WTC11 (cell line): ENCODE data around the gene UGCG. TPM values are rescaled to one million over a fixed set of nuclear protein-coding genes. Genes with fewer than 3 reads are reported as not detected.
"Not testable (repeated sequence)": the region's sequence is repeated elsewhere in the genome, so short reads cannot be mapped to it uniquely, and the experiment has no call there.

Experiments
- ATAC-seq: fragments of 200-7000 bp; cut with Tn5 transposase; 2 replicates; pipeline ENCODE4 v1.10.0; 2021; ENCODE audit warnings: mild to moderate bottlenecking, moderate library complexity
- CTCF ChIA-PET: fragments of 300-600 bp; sonication (Branson Sonifier 250); formaldehyde crosslinking; loops from one replicate; lab custom pipeline; 2021; ENCODE audit warnings: antibody characterized with exemption; lab: Charles Lee
- POLR2A ChIA-PET: fragments of 350-600 bp; sonication (Branson Sonifier 250); formaldehyde crosslinking; loops from one replicate; lab custom pipeline; 2021; ENCODE audit warnings: antibody characterized with exemption; lab: Charles Lee
- DNase-seq: peaks from one replicate; pipeline ENCODE4 v3.0.0; 2021; ENCODE audit warnings: low spot score
- H3K27ac Mint-ChIP-seq: 2 replicates; pipeline ENCODE4 v1.8.0; 2021; ENCODE audit warnings: mixed read lengths
- H3K27me3 Mint-ChIP-seq: 2 replicates; pipeline ENCODE4 v1.8.0; 2021; ENCODE audit warnings: low read depth, mild to moderate bottlenecking, moderate library complexity, mixed read lengths
- H3K36me3 Mint-ChIP-seq: 2 replicates; pipeline ENCODE4 v1.8.0; 2021; ENCODE audit warnings: mixed read lengths
- H3K4me1 Mint-ChIP-seq: 2 replicates; pipeline ENCODE4 v1.8.0; 2022; ENCODE audit warnings: mixed read lengths
- H3K4me3 Mint-ChIP-seq: 2 replicates; pipeline ENCODE4 v1.8.0; 2021; ENCODE audit warnings: mild to moderate bottlenecking, moderate library complexity, mixed read lengths
- H3K9me3 Mint-ChIP-seq: 2 replicates; pipeline ENCODE4 v1.8.0; 2021; ENCODE audit warnings: mixed read lengths
- AFF4 ChIP-seq: sonication (generic); formaldehyde crosslinking; IDR thresholded peaks from 2 replicates; pipeline ENCODE4 v1.8.1; 2023; ENCODE audit warnings: mild to moderate bottlenecking, missing genetic modification reagents, borderline replicate concordance
- E2F1 ChIP-seq: sonication (generic); formaldehyde crosslinking; IDR thresholded peaks from 2 replicates; pipeline ENCODE4 v1.8.0; 2022; ENCODE audit warnings: mild to moderate bottlenecking, missing genetic modification reagents
- EMX1 ChIP-seq: fragments of 250-450 bp; sonication (Bioruptor Pico); IDR thresholded peaks from 2 replicates; pipeline ENCODE4 v1.8.0; 2021; ENCODE audit warnings: mild to moderate bottlenecking
- FOXK1 ChIP-seq: sonication (generic); formaldehyde crosslinking; IDR thresholded peaks from 2 replicates; pipeline ENCODE4 v1.8.0; 2022; ENCODE audit warnings: mild to moderate bottlenecking, moderate library complexity, missing genetic modification reagents
- KAT7 ChIP-seq: sonication (generic); formaldehyde crosslinking; IDR thresholded peaks from 2 replicates; pipeline ENCODE4 v1.8.1; 2023; ENCODE audit warnings: missing genetic modification reagents, mild to moderate bottlenecking, borderline replicate concordance
- MAX ChIP-seq: sonication (generic); formaldehyde crosslinking; IDR thresholded peaks from 2 replicates; pipeline ENCODE4 v1.8.0; 2022; ENCODE audit warnings: mild to moderate bottlenecking, missing genetic modification reagents
- MYBL2 ChIP-seq: sonication (generic); formaldehyde crosslinking; IDR thresholded peaks from 2 replicates; pipeline ENCODE4 v1.8.1; 2023; ENCODE audit warnings: mild to moderate bottlenecking, moderate library complexity, missing genetic modification reagents
- TCF7 ChIP-seq: sonication (generic); formaldehyde crosslinking; IDR thresholded peaks from 2 replicates; pipeline ENCODE4 v1.8.0; 2022; ENCODE audit warnings: mild to moderate bottlenecking, low read depth, missing genetic modification reagents, moderate library complexity
- TP53 ChIP-seq: sonication (generic); formaldehyde crosslinking; IDR thresholded peaks from 2 replicates; pipeline ENCODE4 v1.8.1; 2023; ENCODE audit warnings: mild to moderate bottlenecking, missing genetic modification reagents
- ZNF121 ChIP-seq: sonication (generic); formaldehyde crosslinking; IDR thresholded peaks from 2 replicates; pipeline ENCODE4 v1.8.0; 2023; ENCODE audit warnings: missing genetic modification reagents
- total RNA-seq: library from RNA; stranded (reverse); gene quantifications from 3 replicates; pipeline ENCODE4 v1.2.3, GENCODE V29; 2021
- TF ChIP-seq, protein P1 (sequence below): sonication (generic); formaldehyde crosslinking; IDR thresholded peaks from 2 replicates; pipeline ENCODE4 v1.8.1; 2023; ENCODE audit warnings: mild to moderate bottlenecking, missing genetic modification reagents
- TF ChIP-seq, protein P2 (sequence below): fragments of 250-450 bp; sonication (Bioruptor Pico); IDR thresholded peaks from 2 replicates; pipeline ENCODE4 v1.9.0; 2021; ENCODE audit warnings: mild to moderate bottlenecking
- TF ChIP-seq, protein P3 (sequence below): sonication (generic); formaldehyde crosslinking; IDR thresholded peaks from 2 replicates; pipeline ENCODE4 v1.8.1; 2022; ENCODE audit warnings: low read depth, missing genetic modification reagents, borderline replicate concordance
- TF ChIP-seq, protein P4 (sequence below): fragments of 250-450 bp; sonication (Bioruptor Pico); IDR thresholded peaks from 2 replicates; pipeline ENCODE4 v1.9.0; 2021; ENCODE audit warnings: mild to moderate bottlenecking, borderline replicate concordance

UGCG gene
- total RNA-seq, 1 experiment from 2014 or later: 37.5 TPM

DNA sequence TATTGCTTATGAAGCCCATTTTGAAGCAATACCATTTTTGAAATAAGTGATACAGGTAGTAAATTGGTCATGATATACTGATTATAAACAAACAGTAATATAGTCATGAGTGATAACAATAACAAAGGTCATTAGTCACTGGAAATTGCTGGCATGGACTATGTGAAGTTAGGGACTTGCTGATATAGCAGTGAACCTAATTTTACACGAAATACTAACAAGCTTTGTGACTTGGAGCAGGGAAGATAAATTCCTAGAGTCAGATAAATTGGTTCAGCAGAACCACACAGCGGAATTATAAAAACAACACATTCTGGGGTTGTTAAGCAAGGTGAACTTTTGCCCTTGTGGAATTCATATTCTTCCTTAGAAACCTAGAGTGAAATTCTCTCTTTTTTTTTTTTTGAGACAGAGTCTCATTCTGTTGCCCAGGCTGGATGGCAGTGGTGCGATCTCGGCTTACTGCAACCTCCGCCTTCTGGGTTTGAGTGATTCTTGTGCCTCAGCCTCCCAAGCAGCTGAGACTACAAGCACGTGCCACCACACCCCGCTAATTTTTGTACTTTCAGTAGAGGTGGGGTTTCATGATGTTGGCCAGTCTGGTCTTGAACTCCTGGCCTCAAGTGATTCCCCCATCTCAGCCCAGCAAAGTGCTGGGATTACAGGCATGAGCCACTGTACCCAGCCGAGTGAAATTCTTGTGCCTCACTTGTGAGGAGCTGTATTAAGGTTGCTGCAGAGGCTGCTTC lies 6.0 kb downstream of the UGCG start (continued):
- TF ChIP-seq, protein P1, sequence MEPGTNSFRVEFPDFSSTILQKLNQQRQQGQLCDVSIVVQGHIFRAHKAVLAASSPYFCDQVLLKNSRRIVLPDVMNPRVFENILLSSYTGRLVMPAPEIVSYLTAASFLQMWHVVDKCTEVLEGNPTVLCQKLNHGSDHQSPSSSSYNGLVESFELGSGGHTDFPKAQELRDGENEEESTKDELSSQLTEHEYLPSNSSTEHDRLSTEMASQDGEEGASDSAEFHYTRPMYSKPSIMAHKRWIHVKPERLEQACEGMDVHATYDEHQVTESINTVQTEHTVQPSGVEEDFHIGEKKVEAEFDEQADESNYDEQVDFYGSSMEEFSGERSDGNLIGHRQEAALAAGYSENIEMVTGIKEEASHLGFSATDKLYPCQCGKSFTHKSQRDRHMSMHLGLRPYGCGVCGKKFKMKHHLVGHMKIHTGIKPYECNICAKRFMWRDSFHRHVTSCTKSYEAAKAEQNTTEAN (CRISPR knock-in tag): no peak
- TF ChIP-seq KAT7 (CRISPR knock-in tag) (no peak), MAX (CRISPR knock-in tag) (no peak)
- TF ChIP-seq, protein P2, sequence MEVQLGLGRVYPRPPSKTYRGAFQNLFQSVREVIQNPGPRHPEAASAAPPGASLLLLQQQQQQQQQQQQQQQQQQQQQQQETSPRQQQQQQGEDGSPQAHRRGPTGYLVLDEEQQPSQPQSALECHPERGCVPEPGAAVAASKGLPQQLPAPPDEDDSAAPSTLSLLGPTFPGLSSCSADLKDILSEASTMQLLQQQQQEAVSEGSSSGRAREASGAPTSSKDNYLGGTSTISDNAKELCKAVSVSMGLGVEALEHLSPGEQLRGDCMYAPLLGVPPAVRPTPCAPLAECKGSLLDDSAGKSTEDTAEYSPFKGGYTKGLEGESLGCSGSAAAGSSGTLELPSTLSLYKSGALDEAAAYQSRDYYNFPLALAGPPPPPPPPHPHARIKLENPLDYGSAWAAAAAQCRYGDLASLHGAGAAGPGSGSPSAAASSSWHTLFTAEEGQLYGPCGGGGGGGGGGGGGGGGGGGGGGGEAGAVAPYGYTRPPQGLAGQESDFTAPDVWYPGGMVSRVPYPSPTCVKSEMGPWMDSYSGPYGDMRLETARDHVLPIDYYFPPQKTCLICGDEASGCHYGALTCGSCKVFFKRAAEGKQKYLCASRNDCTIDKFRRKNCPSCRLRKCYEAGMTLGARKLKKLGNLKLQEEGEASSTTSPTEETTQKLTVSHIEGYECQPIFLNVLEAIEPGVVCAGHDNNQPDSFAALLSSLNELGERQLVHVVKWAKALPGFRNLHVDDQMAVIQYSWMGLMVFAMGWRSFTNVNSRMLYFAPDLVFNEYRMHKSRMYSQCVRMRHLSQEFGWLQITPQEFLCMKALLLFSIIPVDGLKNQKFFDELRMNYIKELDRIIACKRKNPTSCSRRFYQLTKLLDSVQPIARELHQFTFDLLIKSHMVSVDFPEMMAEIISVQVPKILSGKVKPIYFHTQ (CRISPR knock-in tag): no peak

DNA sequence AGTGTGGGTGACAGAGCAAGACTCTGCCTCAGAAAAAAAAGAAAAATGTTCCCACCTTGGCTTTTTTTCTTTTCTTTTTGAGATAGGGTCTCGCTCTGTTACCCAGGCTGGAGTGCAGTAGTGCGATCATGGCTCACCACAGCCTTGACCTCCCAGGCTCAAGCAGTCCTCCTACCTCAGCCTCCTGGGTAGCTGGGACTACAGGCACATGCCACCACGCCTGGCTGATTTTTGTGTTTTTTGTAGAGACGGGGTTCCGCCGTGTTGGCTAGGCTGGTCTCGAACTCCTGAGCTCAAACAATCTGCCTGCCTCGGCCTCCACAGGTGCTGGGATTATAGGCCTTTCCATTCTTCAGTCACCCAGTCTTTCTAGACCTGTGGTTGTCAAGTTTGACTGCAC lies 6.9 kb downstream of the UGCG start:
- ATAC-seq, H3K27me3 Mint-ChIP-seq, H3K27ac Mint-ChIP-seq, H3K9me3 Mint-ChIP-seq, DNase-seq, H3K36me3 Mint-ChIP-seq, H3K4me3 Mint-ChIP-seq, POLR2A ChIA-PET, CTCF ChIA-PET: not testable (repeated sequence)
- peaks cover 20% of the 10 kb centered on the region for H3K4me1 Mint-ChIP-seq

DNA sequence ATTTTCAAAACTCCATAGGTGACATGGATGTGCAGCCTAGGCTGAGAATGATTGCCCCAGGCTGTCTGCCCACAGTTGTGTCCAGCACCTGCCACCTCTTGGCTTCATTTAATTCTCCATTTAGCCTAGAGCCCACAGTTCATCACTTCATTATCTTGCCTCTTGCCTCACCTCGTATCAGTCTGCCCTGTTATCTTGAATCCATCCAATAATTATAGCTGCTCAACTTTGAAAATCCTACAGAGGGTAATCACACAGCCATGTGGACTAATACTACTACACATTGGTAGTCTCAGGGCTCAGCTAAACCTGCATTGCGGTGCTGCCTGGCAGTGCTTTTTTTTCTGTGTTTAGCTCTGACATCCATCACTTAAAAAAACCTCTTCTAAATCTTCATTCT lies 7.4 kb downstream of the UGCG start:
- POLR2A ChIA-PET: no interaction called here
- TF ChIP-seq, protein P3, sequence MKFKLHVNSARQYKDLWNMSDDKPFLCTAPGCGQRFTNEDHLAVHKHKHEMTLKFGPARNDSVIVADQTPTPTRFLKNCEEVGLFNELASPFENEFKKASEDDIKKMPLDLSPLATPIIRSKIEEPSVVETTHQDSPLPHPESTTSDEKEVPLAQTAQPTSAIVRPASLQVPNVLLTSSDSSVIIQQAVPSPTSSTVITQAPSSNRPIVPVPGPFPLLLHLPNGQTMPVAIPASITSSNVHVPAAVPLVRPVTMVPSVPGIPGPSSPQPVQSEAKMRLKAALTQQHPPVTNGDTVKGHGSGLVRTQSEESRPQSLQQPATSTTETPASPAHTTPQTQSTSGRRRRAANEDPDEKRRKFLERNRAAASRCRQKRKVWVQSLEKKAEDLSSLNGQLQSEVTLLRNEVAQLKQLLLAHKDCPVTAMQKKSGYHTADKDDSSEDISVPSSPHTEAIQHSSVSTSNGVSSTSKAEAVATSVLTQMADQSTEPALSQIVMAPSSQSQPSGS (CRISPR knock-in tag): no peak
- no peak for TF ChIP-seq E2F1 (CRISPR knock-in tag)
- TF ChIP-seq EMX1 (CRISPR knock-in tag): no peak
- no peak for TF ChIP-seq MYBL2 (CRISPR knock-in tag)
- no peak for TF ChIP-seq TCF7 (CRISPR knock-in tag)
- TF ChIP-seq TP53: no peak
- TF ChIP-seq FOXK1: no peak
- no peak for TF ChIP-seq ZNF121
- TF ChIP-seq, protein P4, sequence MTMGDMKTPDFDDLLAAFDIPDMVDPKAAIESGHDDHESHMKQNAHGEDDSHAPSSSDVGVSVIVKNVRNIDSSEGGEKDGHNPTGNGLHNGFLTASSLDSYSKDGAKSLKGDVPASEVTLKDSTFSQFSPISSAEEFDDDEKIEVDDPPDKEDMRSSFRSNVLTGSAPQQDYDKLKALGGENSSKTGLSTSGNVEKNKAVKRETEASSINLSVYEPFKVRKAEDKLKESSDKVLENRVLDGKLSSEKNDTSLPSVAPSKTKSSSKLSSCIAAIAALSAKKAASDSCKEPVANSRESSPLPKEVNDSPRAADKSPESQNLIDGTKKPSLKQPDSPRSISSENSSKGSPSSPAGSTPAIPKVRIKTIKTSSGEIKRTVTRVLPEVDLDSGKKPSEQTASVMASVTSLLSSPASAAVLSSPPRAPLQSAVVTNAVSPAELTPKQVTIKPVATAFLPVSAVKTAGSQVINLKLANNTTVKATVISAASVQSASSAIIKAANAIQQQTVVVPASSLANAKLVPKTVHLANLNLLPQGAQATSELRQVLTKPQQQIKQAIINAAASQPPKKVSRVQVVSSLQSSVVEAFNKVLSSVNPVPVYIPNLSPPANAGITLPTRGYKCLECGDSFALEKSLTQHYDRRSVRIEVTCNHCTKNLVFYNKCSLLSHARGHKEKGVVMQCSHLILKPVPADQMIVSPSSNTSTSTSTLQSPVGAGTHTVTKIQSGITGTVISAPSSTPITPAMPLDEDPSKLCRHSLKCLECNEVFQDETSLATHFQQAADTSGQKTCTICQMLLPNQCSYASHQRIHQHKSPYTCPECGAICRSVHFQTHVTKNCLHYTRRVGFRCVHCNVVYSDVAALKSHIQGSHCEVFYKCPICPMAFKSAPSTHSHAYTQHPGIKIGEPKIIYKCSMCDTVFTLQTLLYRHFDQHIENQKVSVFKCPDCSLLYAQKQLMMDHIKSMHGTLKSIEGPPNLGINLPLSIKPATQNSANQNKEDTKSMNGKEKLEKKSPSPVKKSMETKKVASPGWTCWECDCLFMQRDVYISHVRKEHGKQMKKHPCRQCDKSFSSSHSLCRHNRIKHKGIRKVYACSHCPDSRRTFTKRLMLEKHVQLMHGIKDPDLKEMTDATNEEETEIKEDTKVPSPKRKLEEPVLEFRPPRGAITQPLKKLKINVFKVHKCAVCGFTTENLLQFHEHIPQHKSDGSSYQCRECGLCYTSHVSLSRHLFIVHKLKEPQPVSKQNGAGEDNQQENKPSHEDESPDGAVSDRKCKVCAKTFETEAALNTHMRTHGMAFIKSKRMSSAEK (CRISPR knock-in tag): no peak
- no peak for TF ChIP-seq MAX (CRISPR knock-in tag)
- TF ChIP-seq AFF4: no peak
- TF ChIP-seq, all 79 proteins: peak for 0
- Mint-ChIP-seq H3K9me3 (no peaks in the 10 kb centered on the region), H3K4me1 (peaks cover 22% of the 10 kb centered on the region), H3K27me3 (no peaks in the 10 kb centered on the region), H3K4me3 (no peak overlapping the region), H3K36me3 (peaks cover 3% of the 10 kb centered on the region; the same call in 1 of the 2 replicates), H3K27ac (no peak overlapping the region)
- DNase-seq (no peak), ATAC-seq (no peak)
- CTCF ChIA-PET: no interaction called here
